ENCODE results near the gene INPP5A.

GRCh38 chr10:132494866-132495630, 42.5 kb upstream of the INPP5A start:
- TF ChIP-seq CTCF (IDR thresholded peaks at IDR 0.05), result no peak
- no peak for TF ChIP-seq POLR2A (IDR thresholded peaks at IDR 0.05)

Data from lower leg skin (tissue), 3 donors.